ENCODE data around the gene MAFB.

Gene MAFB

DNA sequence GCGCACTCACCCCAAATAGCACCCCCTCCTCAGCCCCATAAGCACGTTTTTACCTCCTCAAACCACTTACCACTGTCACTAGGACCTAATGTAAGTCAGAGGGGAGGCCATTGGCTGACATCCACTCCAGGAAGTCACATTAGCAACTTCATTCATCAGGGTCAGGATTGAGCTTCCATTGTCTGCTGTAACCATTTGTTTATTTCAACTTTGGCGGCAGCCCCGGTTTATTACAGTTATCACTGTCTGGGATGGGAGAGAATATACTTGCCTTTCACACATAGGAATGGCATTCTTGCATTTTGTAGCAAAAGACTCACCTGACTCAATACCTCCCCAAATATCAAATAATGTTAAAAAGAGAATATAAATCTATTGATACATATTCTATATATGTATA lies 38.3 kb downstream of the MAFB start:
- TF ChIP-seq, protein P1, sequence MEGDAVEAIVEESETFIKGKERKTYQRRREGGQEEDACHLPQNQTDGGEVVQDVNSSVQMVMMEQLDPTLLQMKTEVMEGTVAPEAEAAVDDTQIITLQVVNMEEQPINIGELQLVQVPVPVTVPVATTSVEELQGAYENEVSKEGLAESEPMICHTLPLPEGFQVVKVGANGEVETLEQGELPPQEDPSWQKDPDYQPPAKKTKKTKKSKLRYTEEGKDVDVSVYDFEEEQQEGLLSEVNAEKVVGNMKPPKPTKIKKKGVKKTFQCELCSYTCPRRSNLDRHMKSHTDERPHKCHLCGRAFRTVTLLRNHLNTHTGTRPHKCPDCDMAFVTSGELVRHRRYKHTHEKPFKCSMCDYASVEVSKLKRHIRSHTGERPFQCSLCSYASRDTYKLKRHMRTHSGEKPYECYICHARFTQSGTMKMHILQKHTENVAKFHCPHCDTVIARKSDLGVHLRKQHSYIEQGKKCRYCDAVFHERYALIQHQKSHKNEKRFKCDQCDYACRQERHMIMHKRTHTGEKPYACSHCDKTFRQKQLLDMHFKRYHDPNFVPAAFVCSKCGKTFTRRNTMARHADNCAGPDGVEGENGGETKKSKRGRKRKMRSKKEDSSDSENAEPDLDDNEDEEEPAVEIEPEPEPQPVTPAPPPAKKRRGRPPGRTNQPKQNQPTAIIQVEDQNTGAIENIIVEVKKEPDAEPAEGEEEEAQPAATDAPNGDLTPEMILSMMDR (IDR thresholded peaks at IDR 0.05; ENCODE audit: insufficient read depth, missing control alignments): no peak
- no peak for DNase-seq (ENCODE audit: insufficient read length, low spot score)
- no peak for FAIRE-seq

DNA sequence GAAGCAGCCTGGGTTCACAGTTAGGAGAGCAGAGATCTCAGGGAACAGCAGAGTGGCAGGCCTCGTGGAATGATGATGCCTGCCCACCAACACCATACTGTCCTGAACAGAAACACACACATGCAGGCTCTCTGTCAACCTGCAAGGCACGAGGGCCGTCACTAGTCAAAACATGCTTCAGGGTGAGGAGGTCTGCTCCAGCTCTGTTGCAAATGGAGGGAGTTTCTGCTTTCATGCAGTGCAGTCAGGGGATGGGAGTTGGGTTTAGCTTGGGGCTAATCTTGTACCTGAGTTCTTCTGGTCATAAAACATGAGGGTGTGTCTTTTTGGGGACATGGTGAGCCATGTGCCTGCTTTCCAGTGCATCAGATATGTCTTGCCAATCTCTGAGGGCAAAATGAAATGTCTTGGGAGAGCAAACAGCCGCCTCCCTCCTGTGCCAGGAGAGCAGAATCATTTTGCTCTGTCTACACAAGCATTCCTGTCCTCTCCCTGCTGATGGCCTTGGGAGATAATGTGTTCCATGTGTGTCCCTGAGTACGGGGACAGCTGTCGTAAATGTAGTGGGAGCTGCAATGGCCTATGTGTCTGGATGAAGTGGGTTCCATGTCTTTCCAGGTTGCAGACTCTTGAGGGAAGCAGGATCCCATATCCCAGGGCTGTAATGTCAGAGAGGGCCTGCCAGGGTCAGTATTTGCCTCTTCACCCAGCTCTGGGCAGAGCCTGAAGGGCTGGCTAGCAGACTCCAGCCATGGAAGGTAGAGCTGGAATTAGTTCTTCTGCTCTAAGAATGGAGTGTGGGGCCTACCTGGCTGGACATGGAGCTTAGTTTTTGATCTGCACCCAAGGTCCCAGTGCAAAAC lies 40.6 kb downstream of the MAFB start:
- no peak for DNase-seq (ENCODE audit: insufficient read length, low spot score)
- no peak for FAIRE-seq
- TF ChIP-seq, protein P1 (IDR thresholded peaks at IDR 0.05; ENCODE audit: insufficient read depth, missing control alignments): no peak

DNA sequence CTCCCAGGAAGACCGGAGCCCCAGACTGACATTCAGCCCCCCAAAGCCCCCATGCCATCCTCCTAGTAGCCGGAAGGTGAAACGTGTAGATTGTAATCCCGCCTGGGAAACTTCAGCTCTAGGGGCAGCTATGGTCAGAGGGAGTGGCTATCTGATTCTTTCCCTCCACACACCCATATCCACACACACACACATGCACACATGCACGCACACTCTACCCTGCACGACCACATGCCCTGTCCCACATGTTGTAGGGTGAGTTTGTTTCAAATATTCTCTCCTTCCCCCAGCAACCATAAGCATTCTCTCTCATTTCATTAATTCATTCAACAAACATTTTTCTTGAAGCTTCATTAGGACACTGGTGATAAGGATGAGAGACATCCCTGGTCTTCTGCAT lies 42.2 kb downstream of the MAFB start:
- DNase-seq (ENCODE audit: insufficient read length, low spot score) (no peak), FAIRE-seq (no peak)
- TF ChIP-seq, protein P1 (IDR thresholded peaks at IDR 0.05; ENCODE audit: insufficient read depth, missing control alignments): no peak

DNA sequence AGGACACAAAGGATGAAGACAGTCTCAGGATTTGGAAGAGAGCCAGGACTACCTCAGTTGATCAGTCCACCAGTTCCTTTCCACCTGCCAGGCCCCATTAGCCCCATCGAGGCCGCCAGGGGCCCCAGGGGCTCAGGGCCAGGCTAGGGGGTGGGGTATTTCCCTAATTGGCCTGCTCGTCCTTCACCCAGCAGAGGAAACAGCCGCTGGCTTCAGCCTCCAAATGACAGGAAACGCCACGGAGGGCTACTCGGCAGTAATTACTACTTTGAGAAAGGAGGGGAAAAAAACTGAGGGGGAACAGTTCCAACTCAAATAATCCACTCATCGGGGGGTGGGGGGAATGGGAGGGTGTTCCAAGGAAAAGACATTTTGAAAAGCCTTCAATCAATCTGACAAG lies 42.7 kb downstream of the MAFB start:
- no peak for FAIRE-seq
- DNase-seq (ENCODE audit: insufficient read length, low spot score): no peak
- TF ChIP-seq, protein P1 (IDR thresholded peaks at IDR 0.05; ENCODE audit: insufficient read depth, missing control alignments): no peak

DNA sequence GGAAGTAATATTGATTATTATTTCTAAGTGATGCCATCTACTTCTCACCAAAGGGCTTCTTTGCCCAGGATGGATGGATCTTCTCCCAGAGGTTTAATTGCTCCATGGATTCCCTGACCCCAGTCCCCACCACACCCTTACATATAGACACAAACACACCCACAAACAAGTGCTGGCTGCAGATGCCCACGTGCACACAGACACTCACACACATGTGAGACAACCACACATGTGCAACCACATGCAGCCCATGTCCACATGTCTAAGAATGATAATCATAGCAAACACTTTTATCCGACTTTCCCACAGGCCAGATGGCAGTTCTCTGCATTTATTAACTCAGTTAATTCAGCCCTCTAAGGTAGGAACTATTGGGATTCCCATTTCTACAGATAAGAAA lies 44.2 kb downstream of the MAFB start:
- TF ChIP-seq, protein P1 (IDR thresholded peaks at IDR 0.05; ENCODE audit: insufficient read depth, missing control alignments): no peak
- no peak for FAIRE-seq
- no peak for DNase-seq (ENCODE audit: insufficient read length, low spot score)

DNA sequence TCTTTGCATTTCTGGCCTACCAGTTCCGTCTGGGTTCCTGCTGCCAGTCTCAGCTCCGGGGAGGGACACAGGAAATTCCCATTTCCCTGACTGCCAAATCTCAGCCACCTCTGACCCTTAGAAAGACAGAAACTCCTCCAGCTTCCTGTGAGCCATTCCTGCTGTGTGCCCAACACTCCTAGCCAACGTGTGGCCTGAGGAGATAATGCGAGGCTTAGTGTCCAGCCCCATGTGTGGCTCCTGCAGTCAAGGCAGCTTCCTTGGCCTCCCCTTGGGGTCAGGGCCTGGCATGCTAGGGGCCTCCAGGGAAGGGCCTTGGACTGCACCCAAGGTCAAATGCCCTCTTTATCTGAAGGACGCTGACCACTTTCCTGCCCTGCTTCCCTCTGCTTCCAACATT lies 45.1 kb downstream of the MAFB start:
- no peak for FAIRE-seq
- DNase-seq (ENCODE audit: insufficient read length, low spot score): no peak
- TF ChIP-seq, protein P1 (IDR thresholded peaks at IDR 0.05; ENCODE audit: insufficient read depth, missing control alignments): no peak

DNA sequence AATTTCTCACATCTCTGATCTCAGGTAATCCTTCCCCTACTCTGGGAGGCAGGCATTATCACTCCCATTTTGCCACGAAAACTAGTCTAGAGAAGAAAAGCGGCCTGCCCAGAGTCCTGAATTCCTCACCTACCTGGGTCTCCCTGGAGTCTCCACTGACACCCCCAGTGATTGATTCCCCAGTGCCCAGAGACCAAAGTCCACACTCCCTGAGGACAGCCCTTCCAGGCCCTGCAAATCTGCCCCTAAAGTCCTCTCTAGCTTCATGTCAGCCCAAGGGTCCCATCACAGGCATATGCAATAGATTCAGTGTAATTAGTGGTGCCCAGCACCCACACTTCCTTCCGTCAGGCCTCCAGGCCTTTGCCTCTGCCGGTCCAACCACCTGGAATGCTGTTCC lies 47.2 kb downstream of the MAFB start:
- no peak for DNase-seq (ENCODE audit: insufficient read length, low spot score)
- FAIRE-seq: no peak
- TF ChIP-seq, protein P1 (IDR thresholded peaks at IDR 0.05; ENCODE audit: insufficient read depth, missing control alignments): no peak

Measured in D721Med (cell line).